IMR-90 (cell line): ENCODE results near the gene GRID1. TPM values are rescaled to one million over a fixed set of nuclear protein-coding genes. Genes with fewer than 3 reads are reported as not detected.

Experiments
- ATAC-seq: fragments of 200-7000 bp; cut with Tn5 transposase; 2 replicates; pipeline ENCODE4 v1.9.1; 2020; ENCODE audit warnings: low read depth, mild to moderate bottlenecking, moderate library complexity
- BruUV-seq: library from RNA; stranded (reverse); fragments of 400-500 nt; replicated peaks from 2 replicates; lab custom pipeline; 2021; lab: Mats Ljungman, UMichigan
- CTCF ChIA-PET: fragments of 300-600 bp; formaldehyde crosslinking; extraction: SDS; loops from one replicate; lab custom pipeline; 2021; ENCODE audit warnings: antibody characterized with exemption; lab: Yijun Ruan, JAX
- POLR2A ChIA-PET: fragments of 300-600 bp; sonication (Branson Sonifier 250); formaldehyde crosslinking; loops from one replicate; lab custom pipeline; 2022; ENCODE audit warnings: antibody characterized with exemption; ENCODE audit not compliant: unreplicated experiment; lab: Charles Lee
- DNase-seq: peaks from one replicate; pipeline ENCODE4 v3.0.0; 2013
- H2AFZ ChIP-seq: replicated peaks from 2 replicates; pipeline ENCODE3; 2013; ENCODE audit warnings: low read length, mild to moderate bottlenecking; ENCODE audit not compliant: poor library complexity
- H2AK5ac ChIP-seq: 2 replicates; pipeline ENCODE4 v1.6.1; 2013; ENCODE audit warnings: low read depth, low read length, inconsistent platforms
- H2AK9ac ChIP-seq: replicated peaks from 2 replicates; pipeline ENCODE3; 2013; ENCODE audit warnings: mild to moderate bottlenecking, low read depth, low read length, moderate library complexity; ENCODE audit not compliant: poor library complexity
- H2BK120ac ChIP-seq: 2 replicates; pipeline ENCODE4 v1.6.1; 2013; ENCODE audit warnings: low read depth, low read length, inconsistent platforms
- H2BK15ac ChIP-seq: 3 replicates; pipeline ENCODE4 v1.6.1; 2013; ENCODE audit warnings: low read depth, low read length, inconsistent platforms
- H2BK20ac ChIP-seq: 2 replicates; pipeline ENCODE4 v1.6.1; 2013; ENCODE audit warnings: low read depth, mild to moderate bottlenecking, inconsistent platforms, low read length, moderate library complexity
- H2BK5ac ChIP-seq: 2 replicates; pipeline ENCODE4 v1.6.1; 2013; ENCODE audit warnings: mild to moderate bottlenecking, low read depth, low read length, inconsistent platforms; ENCODE audit not compliant: poor library complexity, severe bottlenecking
- H3K14ac ChIP-seq: replicated peaks from 2 replicates; pipeline ENCODE4 v1.6.1; 2013; ENCODE audit warnings: low read depth, low read length, inconsistent platforms
- H3K18ac ChIP-seq: 2 replicates; pipeline ENCODE4 v1.6.1; 2013; ENCODE audit warnings: low read depth, low read length, control low read depth
- H3K23ac ChIP-seq: 2 replicates; pipeline ENCODE4 v1.6.1; 2013; ENCODE audit warnings: low read depth, low read length, inconsistent platforms
- H3K27ac ChIP-seq: 2 replicates; pipeline ENCODE4 v1.5.1; 2013; ENCODE audit warnings: mild to moderate bottlenecking, control low read depth, low read length; ENCODE audit not compliant: insufficient read depth
- H3K27me3 ChIP-seq: 2 replicates; pipeline ENCODE4 v1.6.1; 2013; ENCODE audit warnings: low read length; ENCODE audit not compliant: control insufficient read depth, insufficient read depth
- H3K36me3 ChIP-seq: 2 replicates; pipeline ENCODE4 v1.6.1; 2013; ENCODE audit warnings: low read length, mixed read lengths; ENCODE audit not compliant: control insufficient read depth, insufficient read depth
- H3K4ac ChIP-seq: 2 replicates; pipeline ENCODE4 v1.6.1; 2013; ENCODE audit warnings: low read depth, low read length, inconsistent platforms
- H3K4me1 ChIP-seq: 2 replicates; pipeline ENCODE4 v1.6.1; 2013; ENCODE audit warnings: low read length, mixed read lengths; ENCODE audit not compliant: control insufficient read depth, insufficient read depth
- H3K4me2 ChIP-seq: 2 replicates; pipeline ENCODE4 v1.6.1; 2013; ENCODE audit warnings: low read depth, mild to moderate bottlenecking, control low read depth, low read length, moderate library complexity
- H3K4me3 ChIP-seq: 2 replicates; pipeline ENCODE4 v1.5.1; 2013; ENCODE audit warnings: low read depth, mild to moderate bottlenecking, control low read depth, low read length, moderate library complexity; ENCODE audit not compliant: insufficient read depth
- H3K56ac ChIP-seq: 2 replicates; pipeline ENCODE4 v1.6.1; 2013; ENCODE audit warnings: low read length, inconsistent platforms; ENCODE audit not compliant: insufficient read depth; ENCODE audit errors: extremely low read depth
- H3K79me1 ChIP-seq, 2 experiments: 2 replicates each; pipeline ENCODE4 v1.6.1; 2013; ENCODE audit warnings: low read length in 2 of 2, inconsistent platforms in 1 of 2, low read depth in 1 of 2
- H3K9ac ChIP-seq: 2 replicates; pipeline ENCODE4 v1.6.1; 2013; ENCODE audit warnings: low read depth, low read length, control low read depth
- H3K9me1 ChIP-seq: 2 replicates; pipeline ENCODE4 v1.6.1; 2013; ENCODE audit warnings: low read length, inconsistent platforms; ENCODE audit not compliant: insufficient read depth
- H3K9me3 ChIP-seq: 2 replicates; pipeline ENCODE4 v1.6.1; 2013; ENCODE audit warnings: low read length; ENCODE audit not compliant: control insufficient read depth, insufficient read depth
- H4K20me1 ChIP-seq: 2 replicates; pipeline ENCODE4 v1.6.1; 2013; ENCODE audit warnings: low read length, inconsistent platforms; ENCODE audit not compliant: insufficient read depth
- H4K5ac ChIP-seq: 2 replicates; pipeline ENCODE4 v1.6.1; 2013; ENCODE audit warnings: mild to moderate bottlenecking, low read depth, low read length, control low read depth
- H4K8ac ChIP-seq, 2 experiments: 2 replicates each; pipeline ENCODE4 v1.6.1; 2013; ENCODE audit warnings: low read depth in 2 of 2, low read length in 2 of 2, control low read depth in 1 of 2, inconsistent platforms in 1 of 2
- H4K91ac ChIP-seq: 2 replicates; pipeline ENCODE4 v1.6.1; 2013; ENCODE audit warnings: low read depth, low read length, inconsistent platforms; ENCODE audit not compliant: insufficient read depth
- NFE2L2 ChIP-seq: fragments of 150-350 bp; IDR thresholded peaks from 2 replicates; pipeline ENCODE4 v1.6.1; 2016; ENCODE audit warnings: low read depth, mild to moderate bottlenecking, low read length
- WGBS, 2 experiments: methylation state at CpG; one replicate each; pipeline versions ENCODE4 v1.1.5 to v1.1.7; 2013; ENCODE audit warnings: missing lambda C conversion rate in 2 of 2; ENCODE audit not compliant: insufficient read length in 1 of 2; ENCODE audit errors: extremely low coverage in 2 of 2; 5-methylcytosine and 5-hydroxymethylcytosine counted together
- dilution Hi-C: fragments of 300-500 bp; cut with HindIII; formaldehyde crosslinking; loops from one replicate; pipeline ENCODE4 v1.14.3; 2018; ENCODE audit warnings: low sequenced_read_pairs; ENCODE audit not compliant: unreplicated experiment
- in situ Hi-C: fragments of 300-500 bp; cut with MboI; formaldehyde crosslinking; loops from 3 replicates; pipeline ENCODE4 v1.14.3; 2019; ENCODE audit warnings: low sequenced_read_pairs, inconsistent platforms, mixed read lengths
- intact Hi-C: fragments of 100-400 bp; cut with micrococcal nuclease; formaldehyde crosslinking; loops from 2 replicates; pipeline ENCODE4 v1.10.0; 2022
- polyA plus RNA-seq, 3 experiments: library from polyadenylated mRNA; depleted of rRNA; stranded (reverse); fragments of >200 nt; gene quantifications; 2 replicates each; pipeline ENCODE4 v1.2.3, GENCODE V29; 2012; ENCODE audit warnings: low replicate concordance in 1 of 3
- total RNA-seq: library from RNA; depleted of rRNA; stranded (reverse); fragments of >200 nt; gene quantifications from 2 replicates; pipeline ENCODE4 v1.2.3, GENCODE V29; 2012
- TF ChIP-seq, protein P1 (sequence below): conservative IDR thresholded peaks from 2 replicates; pipeline ENCODE4 v1.5.1; 2012; ENCODE audit warnings: mild to moderate bottlenecking, low read depth, low read length, improper control_type of control experiment

Gene GRID1
- total and polyA plus RNA-seq, 2 of the 4 experiments (the other 2 are of a cell fraction) = not detected

DNA sequence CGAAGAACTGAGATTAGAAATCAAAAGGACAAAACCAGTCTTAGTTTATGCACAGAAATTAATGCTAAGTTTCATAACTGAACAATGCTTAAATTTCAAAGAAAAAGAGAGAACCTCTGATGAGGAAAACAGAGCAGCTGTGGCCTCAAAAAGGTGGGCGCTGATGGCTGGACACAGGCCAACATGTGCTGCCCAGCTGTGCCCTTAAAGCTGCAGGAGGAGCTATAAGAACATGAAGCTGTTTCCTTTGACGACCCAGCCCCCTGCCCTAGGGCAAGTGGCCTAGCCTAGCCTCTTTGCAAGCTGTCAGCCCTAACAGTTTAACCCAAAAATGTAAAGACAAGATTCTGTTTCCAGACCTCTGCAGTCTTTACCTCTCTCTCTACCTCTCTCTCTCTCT lies 107.7 kb downstream of the GRID1 start:
- Histone ChIP-seq H2BK120ac (no peak overlapping the region), H4K8ac (no peak overlapping the region), H3K27me3 (no peaks in the 10 kb centered on the region; the same call in 1 of the 2 replicates), H2BK5ac (no peak overlapping the region), H3K4me2 (no peak overlapping the region), H3K23ac (no peak overlapping the region), H3K4me3 (no peak overlapping the region), H3K4me1 (no peaks in the 10 kb centered on the region), H3K9ac (no peak overlapping the region), H3K56ac (no peak overlapping the region), H2AFZ (no peak overlapping the region), H3K4ac (no peak overlapping the region), H4K5ac (no peak overlapping the region), H3K79me1 (no peaks in the 10 kb centered on the region), H4K91ac (no peak overlapping the region), H3K27ac (no peak overlapping the region), H2BK20ac (no peak overlapping the region), H4K20me1 (no peaks in the 10 kb centered on the region), H2AK9ac (no peak overlapping the region), H3K9me3 (no peaks in the 10 kb centered on the region), H3K36me3 (no peaks in the 10 kb centered on the region), H2AK5ac (no peak overlapping the region), H3K14ac (no peak overlapping the region), H2BK15ac (no peak overlapping the region), H3K9me1 (no peaks in the 10 kb centered on the region), H3K18ac (no peak overlapping the region)
- dilution Hi-C loops (no loop called here), in situ Hi-C loops (no loop called here), intact Hi-C loops (no loop called here)
- DNase-seq (no peak), ATAC-seq (no peak)
- no CpG with 5 or more reads among the region's 3 CpGs for WGBS, 2 experiments
- TF ChIP-seq, protein P1, sequence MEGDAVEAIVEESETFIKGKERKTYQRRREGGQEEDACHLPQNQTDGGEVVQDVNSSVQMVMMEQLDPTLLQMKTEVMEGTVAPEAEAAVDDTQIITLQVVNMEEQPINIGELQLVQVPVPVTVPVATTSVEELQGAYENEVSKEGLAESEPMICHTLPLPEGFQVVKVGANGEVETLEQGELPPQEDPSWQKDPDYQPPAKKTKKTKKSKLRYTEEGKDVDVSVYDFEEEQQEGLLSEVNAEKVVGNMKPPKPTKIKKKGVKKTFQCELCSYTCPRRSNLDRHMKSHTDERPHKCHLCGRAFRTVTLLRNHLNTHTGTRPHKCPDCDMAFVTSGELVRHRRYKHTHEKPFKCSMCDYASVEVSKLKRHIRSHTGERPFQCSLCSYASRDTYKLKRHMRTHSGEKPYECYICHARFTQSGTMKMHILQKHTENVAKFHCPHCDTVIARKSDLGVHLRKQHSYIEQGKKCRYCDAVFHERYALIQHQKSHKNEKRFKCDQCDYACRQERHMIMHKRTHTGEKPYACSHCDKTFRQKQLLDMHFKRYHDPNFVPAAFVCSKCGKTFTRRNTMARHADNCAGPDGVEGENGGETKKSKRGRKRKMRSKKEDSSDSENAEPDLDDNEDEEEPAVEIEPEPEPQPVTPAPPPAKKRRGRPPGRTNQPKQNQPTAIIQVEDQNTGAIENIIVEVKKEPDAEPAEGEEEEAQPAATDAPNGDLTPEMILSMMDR = no peak
- TF ChIP-seq NFE2L2 = no peak
- no TSS peak for BruUV-seq
- ChIA-PET CTCF (no interaction called here), POLR2A (no interaction called here)
